Stomach (tissue), 9 donors: ENCODE data around the gene TP53I3. TPM values are rescaled to one million over a fixed set of nuclear protein-coding genes. Genes with fewer than 3 reads are reported as not detected.

Experiments
- DNase-seq, 2 donors: peaks; one replicate each; pipeline versions ENCODE4 v3.0.0 to v3.0.0-alpha.2; 2013 to 2019
- H3K27ac ChIP-seq, 5 donors: fragments of 200-600 bp in 4 of 5; sonication (generic) in 4 of 5; one replicate each; pipeline ENCODE4 v1.5.1; 2013 to 2019; ENCODE audit warnings: mild to moderate bottlenecking in 1 of 5, moderate library complexity in 1 of 5
- H3K27me3 ChIP-seq, 3 donors: fragments of 200-600 bp; sonication (generic); one replicate each; pipeline ENCODE4 v1.5.1; 2017 to 2019; ENCODE audit warnings: mixed run types in 1 of 3
- H3K36me3 ChIP-seq, 4 donors: fragments of 200-600 bp; sonication (generic); 1 replicate in 3 of 4; 2 replicates in 1 of 4; pipeline ENCODE4 v1.5.1; 2016 to 2019
- H3K4me1 ChIP-seq, 4 donors: fragments of 200-600 bp; sonication (generic); one replicate each; pipeline ENCODE4 v1.5.1; 2016 to 2019
- H3K4me3 ChIP-seq, 4 donors: fragments of 200-600 bp; sonication (generic) in 3 of 4; one replicate each; pipeline ENCODE4 v1.5.1; 2016 to 2019; ENCODE audit warnings: mild to moderate bottlenecking in 1 of 4
- H3K9me3 ChIP-seq, 4 donors: fragments of 200-600 bp; sonication (generic); one replicate each; pipeline ENCODE4 v1.5.1; 2016 to 2019
- CTCF ChIP-seq, 7 experiments: fragments of 450-650 bp in 4 of 7; fragments of 200-600 bp in 3 of 7; sonication (generic) in 3 of 7; IDR thresholded peaks; one replicate each; pipeline ENCODE4 v1.5.1; 2016 to 2019; ENCODE audit warnings: antibody characterized with exemption in 7 of 7, control low read depth in 2 of 7, mild to moderate bottlenecking in 1 of 7
- EP300 ChIP-seq: sonication (generic); formaldehyde crosslinking; IDR thresholded peaks from one replicate; pipeline ENCODE4 v1.6.1; 2017; ENCODE audit warnings: antibody characterized with exemption
- POLR2A ChIP-seq, 4 donors: fragments of 450-650 bp; IDR thresholded peaks; one replicate each; pipeline ENCODE4 v1.6.1; 2016; ENCODE audit warnings: antibody characterized with exemption in 4 of 4, control low read depth in 2 of 4, mild to moderate bottlenecking in 1 of 4, moderate library complexity in 1 of 4
- POLR2AphosphoS5 ChIP-seq, 3 donors: sonication (generic); formaldehyde crosslinking; IDR thresholded peaks; one replicate each; pipeline ENCODE4 v1.6.1; 2016; ENCODE audit warnings: antibody characterized with exemption in 3 of 3
- WGBS, 5 donors: extraction: QIAGEN DNeasy Blood & Tissue Kit in 3 of 5; methylation state at CpG; one replicate each; pipeline versions ENCODE4 v1.1.5 to v1.1.7; 2013 to 2018; 5-methylcytosine and 5-hydroxymethylcytosine counted together
- intact Hi-C: fragments of 100-400 bp; cut with DNase I; formaldehyde crosslinking; loops from one replicate; pipeline ENCODE4 v1.15.1; 2023; ENCODE audit warnings: low total_unique reads
- polyA plus RNA-seq, 3 donors: library from polyadenylated mRNA; stranded (reverse); fragments of 200-250 nt; gene quantifications; one replicate each; pipeline ENCODE4 v1.2.3, GENCODE V29; 2013
- total RNA-seq, 5 donors: library from RNA; depleted of rRNA; stranded (reverse); fragments of >200 nt; gene quantifications; one replicate each; pipeline versions ENCODE4 v1.1.0 to v1.2.3, GENCODE V29; 2014 to 2016
- donor health status: healthy with polysubstance abuse.
- donor health status: Bipolar disorder and iron deficiency.
- donor health status: healthy.

Gene TP53I3
- total and polyA plus RNA-seq, 8 donors = 9.3 to 103 (median 42.9) TPM

- no peak overlapping the region for H3K4me3 ChIP-seq
- no peaks in the 10 kb centered on the region for H3K9me3 ChIP-seq
- H3K27me3 ChIP-seq = peaks cover 0 to 6% (median 3%) of the 10 kb centered on the region in 3 donors
- peaks cover 6 to 27% (median 22%) of the 10 kb centered on the region in 4 donors for H3K4me1 ChIP-seq
- intact Hi-C loops = no loop called here
- H3K36me3 ChIP-seq = peaks cover 0 to 21% (median 15%) of the 10 kb centered on the region in 4 donors
- DNase-seq = no peak
- H3K27ac ChIP-seq = no peak overlapping the region
- 79 to 87% (median 82%) methylated on average over 8 of the region's 8 CpGs for WGBS, 5 donors
- no peak for TF ChIP-seq EP300
- no peak for TF ChIP-seq CTCF (IDR thresholded peaks at IDR 0.05)
- no peak for TF ChIP-seq POLR2A (IDR thresholded peaks at IDR 0.05)
Measured at GRCh38 chr2:24054366-24055010, 30.1 kb downstream of the TP53I3 start.

- intact Hi-C loops = no loop called here
- WGBS, 5 donors = 90 to 96% (median 93%) methylated on average over 1 of the region's 1 CpG
- H3K4me3 ChIP-seq = no peak overlapping the region
- peaks cover 0 to 8% (median 3%) of the 10 kb centered on the region in 3 donors for H3K27me3 ChIP-seq
- no peak overlapping the region for H3K27ac ChIP-seq
- H3K36me3 ChIP-seq = peaks cover 0 to 21% (median 15%) of the 10 kb centered on the region in 4 donors
- no peaks in the 10 kb centered on the region for H3K9me3 ChIP-seq
- DNase-seq = no peak
- TF ChIP-seq POLR2A (IDR thresholded peaks at IDR 0.05) (no peak), CTCF (IDR thresholded peaks at IDR 0.05) (no peak), EP300 (no peak), POLR2AphosphoS5 (IDR thresholded peaks at IDR 0.05) (no peak)
- H3K4me1 ChIP-seq = peaks cover 12 to 38% (median 32%) of the 10 kb centered on the region in 4 donors
Measured at GRCh38 chr2:24052951-24053350, 31.7 kb downstream of the TP53I3 start.

GRCh38 chr2:24051833-24052232, 32.8 kb downstream of the TP53I3 start:
- H3K27me3 ChIP-seq = peaks cover 0 to 8% (median 3%) of the 10 kb centered on the region in 3 donors
- H3K4me3 ChIP-seq = no peak overlapping the region
- no peak for DNase-seq
- 68 to 86% (median 74%) methylated on average over 8 of the region's 8 CpGs for WGBS, 5 donors
- peaks cover 0 to 21% (median 15%) of the 10 kb centered on the region in 4 donors for H3K36me3 ChIP-seq
- intact Hi-C loops = no loop called here
- no peak for TF ChIP-seq EP300
- TF ChIP-seq POLR2A (IDR thresholded peaks at IDR 0.05) = no peak
- no peak for TF ChIP-seq CTCF (IDR thresholded peaks at IDR 0.05)
- no peak for TF ChIP-seq POLR2AphosphoS5 (IDR thresholded peaks at IDR 0.05)
- H3K9me3 ChIP-seq = peaks cover 0 to under 1% (median 0%) of the 10 kb centered on the region in 4 donors
- peak overlapping the region in 1 of 5 donors; percentile 18 for H3K27ac ChIP-seq
- peaks cover 12 to 42% (median 38%) of the 10 kb centered on the region in 4 donors for H3K4me1 ChIP-seq

GRCh38 chr2:24050041-24050979, 34.3 kb downstream of the TP53I3 start:
- H3K27ac ChIP-seq = peak overlapping the region; percentile 70 to 82 (median 79)
- TF ChIP-seq POLR2A (IDR thresholded peaks at IDR 0.05) = no peak
- TF ChIP-seq POLR2AphosphoS5 (IDR thresholded peaks at IDR 0.05) = no peak
- TF ChIP-seq EP300 = no peak
- H3K27me3 ChIP-seq = peaks cover 0 to 8% (median 3%) of the 10 kb centered on the region in 3 donors
- intact Hi-C loops = no loop called here
- peaks cover 20 to 54% (median 51%) of the 10 kb centered on the region in 4 donors for H3K4me1 ChIP-seq
- peak; percentile 30 to 63 for DNase-seq
- peaks cover 0 to 14% (median 7%) of the 10 kb centered on the region in 4 donors for H3K36me3 ChIP-seq
- peaks cover 0 to 2% (median 0%) of the 10 kb centered on the region in 4 donors for H3K9me3 ChIP-seq
- WGBS, 5 donors = 2 to 7% (median 4%) methylated on average over 18 to 47 of the region's 47 CpGs
- peak overlapping the region; percentile 66 to 95 (median 80) for H3K4me3 ChIP-seq
